NCI-H2227 (cell line): ENCODE data around the gene PHRF1.

ENCODE experiments used
- DNase-seq: peaks from one replicate; lab custom pipeline; 2025; ENCODE audit not compliant: unreplicated experiment; lab: John Stamatoyannopoulos, UW

The PHRF1 gene

DNA sequence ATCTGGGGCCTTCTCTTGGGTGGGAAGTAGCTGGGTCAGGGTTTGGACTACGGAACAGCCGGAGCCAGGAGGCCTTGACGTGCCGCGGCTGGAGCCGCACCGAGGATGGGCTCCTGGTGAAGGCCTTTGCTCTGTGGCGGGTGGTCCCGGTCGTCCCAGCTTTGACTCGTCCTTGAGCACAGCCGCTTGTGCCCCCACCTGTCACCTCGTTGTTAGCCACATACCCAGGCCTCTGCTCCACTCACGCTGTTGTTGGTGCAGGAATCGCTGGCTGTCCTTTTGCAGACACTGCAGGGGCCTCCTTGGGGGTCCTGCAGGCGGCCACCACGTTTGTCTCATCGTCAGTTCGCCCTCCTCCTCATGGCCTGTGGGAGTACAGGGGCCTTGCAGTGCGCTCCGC is 17.1 kb downstream of the PHRF1 start:
- no peak for DNase-seq

DNA sequence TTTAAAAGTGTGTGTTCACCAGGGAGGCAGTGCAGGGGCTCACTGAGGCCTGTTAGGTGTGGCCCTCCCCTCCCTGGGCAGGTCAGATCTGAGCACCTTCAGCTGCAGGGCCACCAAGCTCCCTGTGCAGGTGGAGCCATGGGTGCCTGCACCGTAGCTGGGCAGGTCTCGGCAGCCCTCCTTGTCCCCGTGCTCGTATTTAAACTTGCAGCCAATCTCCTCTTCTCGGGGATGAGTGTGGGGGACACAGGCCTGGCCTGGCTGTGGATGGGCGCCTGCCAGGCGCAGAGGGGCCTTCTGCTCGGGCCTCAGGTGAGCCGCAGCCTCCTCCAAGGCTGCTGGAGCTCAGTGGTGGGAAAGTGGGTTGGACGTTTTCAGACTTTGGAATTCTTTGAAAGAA is 19.1 kb downstream of the PHRF1 start:
- DNase-seq: no peak

DNA sequence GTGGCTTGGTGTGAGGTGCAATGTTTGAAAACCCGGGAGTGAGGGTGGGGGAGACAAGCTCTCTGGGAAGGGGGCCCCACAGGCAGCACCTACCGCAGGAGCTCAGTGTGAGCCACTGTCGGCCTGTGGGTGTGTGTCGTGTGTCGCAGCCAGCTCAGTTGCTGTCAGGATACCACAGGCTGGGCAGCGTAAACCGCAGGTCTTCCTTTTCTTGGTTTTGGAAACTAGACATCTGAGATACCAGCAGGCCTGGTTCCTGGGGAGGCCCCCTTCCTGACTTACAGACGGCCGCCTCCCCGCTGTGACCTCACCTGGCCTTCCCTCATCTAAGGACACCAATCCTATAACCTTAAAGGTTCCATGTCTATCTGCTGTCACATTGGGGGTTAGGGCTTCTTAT is 20.1 kb downstream of the PHRF1 start:
- DNase-seq: no peak

DNA sequence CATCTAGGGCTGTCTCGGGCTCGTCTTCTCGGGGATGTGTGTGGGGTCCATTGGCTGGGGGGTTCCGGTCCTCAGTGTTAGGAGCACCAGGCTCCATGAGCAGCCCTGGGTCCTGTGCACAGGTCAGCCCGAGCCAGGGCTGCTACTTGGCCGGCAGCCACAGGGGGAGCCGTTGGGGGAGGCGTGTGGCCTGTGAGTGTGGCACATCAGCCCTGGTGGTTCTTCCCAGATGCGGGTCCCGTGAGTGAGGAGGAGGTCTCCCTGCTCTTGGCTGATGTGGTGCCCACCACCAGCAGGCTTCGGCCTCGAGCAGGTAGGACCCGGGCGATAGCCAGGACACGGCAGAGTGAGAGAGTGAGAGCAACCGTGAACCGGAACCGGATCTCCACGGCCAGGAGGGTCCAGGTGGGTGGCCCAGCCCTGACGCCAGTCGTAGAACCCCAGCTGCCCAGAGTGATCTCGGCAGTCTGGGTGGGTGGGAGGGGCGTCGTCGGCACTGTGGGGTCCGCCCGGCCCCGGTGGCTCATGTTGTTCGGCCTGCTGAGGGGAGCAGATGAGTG is 21.0 kb downstream of the PHRF1 start:
- no peak for DNase-seq

DNA sequence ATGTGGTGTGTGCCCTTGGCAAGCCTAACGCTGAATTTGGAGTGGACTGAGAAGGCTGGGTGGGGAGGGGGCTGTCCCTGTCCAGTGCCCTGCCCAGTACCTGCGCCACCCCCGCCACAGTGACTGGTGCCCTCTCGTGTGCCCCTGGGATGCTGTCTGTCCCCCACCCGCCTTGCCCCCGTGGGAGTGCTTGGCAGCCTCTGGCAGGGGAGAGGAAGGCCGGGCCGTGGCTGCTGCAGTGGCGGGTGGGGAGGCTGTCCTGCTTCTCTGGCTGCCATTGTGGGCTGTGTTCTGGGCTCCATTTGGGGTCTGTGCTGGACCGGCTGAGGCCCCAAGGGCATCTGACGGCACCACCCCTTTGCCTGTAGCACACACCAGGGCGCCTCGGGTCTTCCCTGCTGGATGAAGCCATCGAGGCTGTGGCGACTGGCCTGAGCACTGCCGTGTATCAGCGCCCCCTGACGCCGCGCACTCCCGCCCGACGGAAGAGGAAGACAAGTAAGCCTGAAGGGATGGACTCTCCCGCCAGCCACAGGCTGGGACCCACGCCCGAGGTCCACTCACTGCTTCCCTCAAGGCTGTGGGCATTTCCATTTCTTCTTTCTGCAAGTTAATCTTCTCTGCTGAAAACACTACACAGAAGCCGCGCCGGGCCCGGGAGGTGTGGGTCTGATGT is 21.9 kb downstream of the PHRF1 start:
- DNase-seq: no peak

DNA sequence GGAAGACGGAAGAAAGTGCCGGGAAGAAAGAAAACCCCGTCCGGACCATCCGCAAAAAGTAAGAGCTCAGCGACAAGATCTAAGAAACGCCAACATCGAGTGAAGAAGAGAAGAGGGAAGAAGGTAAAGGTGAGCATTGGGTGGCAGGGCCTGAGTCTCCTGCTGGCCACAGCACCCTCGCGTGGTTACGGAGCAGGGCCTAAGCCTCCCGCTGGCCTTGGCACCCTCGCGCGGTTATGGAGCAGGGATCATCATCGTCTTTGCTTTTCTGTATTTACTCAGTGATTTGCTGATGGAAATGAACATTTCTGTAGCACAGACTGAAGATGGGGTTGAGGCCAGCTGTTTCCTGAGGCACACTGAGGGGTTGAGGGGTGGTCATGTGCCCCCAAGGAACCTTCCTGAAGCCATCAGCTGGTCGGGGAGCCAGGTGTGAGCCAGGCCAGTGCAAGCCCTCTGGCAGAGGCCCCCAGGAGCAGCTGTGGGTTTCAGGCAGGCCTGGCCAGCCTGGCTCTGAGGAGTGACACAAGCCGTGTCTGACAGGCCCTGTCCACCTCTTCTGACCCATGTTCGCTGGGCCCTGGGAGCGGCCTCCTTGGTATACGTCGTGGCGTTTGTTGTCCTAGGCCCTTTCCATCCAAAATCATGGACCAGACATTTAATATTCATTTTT is 25.4 kb downstream of the PHRF1 start:
- no peak for DNase-seq

DNA sequence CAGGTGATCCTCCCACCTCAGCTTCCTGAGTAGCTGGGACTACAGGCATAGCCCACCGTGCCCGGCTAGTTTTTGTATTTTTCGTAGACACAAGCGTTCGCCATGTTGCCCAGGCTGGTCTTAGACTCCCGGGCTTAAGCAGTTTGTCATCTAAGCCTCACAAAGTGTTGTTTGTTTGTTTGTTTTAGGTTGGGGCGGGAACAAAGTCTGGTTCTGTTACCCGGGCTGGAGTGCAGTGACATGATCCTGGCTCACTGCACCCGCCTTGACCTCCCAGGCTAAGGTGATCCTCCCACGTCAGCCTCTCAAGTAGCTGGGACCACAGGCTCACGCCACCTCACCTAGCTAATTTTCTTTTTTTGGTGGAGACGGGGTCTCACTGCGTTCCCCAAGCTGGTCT is 26.9 kb downstream of the PHRF1 start:
- DNase-seq: no peak

DNA sequence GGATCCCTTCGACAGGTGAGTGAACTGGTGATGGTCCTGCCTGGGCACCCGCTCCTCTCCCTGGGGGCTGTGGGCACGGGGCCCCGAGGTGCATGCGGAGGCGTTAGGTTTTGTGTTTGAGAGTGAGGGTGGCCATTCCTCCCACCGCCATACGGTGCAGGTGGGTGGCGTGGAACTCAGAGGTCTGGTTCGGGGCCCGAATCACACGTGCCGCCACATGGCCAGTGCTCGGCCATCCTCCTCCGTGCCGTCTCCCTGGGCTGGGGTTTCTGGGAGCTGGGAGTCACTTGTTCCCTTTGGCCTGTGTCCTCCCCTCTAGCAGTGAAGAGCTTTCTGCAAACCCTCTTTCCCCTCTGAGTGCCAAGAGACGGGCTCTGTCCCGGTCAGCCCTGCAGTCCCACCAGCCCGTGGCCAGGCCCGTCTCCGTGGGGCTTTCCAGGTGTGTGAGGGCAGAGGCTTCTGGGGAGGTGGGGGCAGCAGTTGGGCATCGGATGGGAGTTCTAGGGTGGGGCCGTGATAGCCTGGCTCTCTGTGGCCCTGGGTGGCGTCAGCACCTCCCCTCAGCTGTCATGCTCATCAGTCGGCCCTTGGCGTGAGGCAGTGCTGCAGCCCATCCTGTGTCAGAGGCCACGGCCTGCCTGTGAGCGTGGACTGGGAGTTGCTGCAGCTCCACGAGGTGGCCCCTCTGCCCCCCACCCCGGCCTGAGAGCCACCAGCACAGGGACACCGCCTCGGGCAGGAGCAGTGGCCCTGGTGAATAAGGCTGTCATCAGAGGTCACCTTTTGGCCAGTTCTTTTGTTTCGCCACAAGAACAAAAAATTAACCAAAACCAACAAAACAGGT is 29.2 kb downstream of the PHRF1 start:
- DNase-seq: no peak

DNA sequence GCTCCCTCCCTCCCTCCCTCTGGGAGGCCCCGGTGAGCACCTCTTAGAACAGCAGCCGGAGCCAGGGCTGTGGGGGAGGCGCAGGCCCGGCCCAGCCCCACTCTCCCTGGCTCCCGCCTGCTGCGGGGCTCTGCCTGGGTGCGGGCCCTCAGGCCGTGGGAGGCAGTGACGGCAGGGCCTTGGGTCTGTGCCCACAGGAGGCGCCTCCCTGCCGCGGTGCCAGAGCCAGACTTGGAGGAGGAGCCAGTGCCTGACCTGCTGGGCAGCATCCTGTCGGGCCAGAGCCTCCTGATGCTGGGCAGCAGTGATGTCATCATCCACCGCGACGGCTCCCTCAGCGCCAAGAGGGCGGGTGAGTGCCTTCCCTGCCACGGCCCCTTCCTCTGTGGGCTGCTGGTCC is 30.0 kb downstream of the PHRF1 start:
- no peak for DNase-seq

DNA sequence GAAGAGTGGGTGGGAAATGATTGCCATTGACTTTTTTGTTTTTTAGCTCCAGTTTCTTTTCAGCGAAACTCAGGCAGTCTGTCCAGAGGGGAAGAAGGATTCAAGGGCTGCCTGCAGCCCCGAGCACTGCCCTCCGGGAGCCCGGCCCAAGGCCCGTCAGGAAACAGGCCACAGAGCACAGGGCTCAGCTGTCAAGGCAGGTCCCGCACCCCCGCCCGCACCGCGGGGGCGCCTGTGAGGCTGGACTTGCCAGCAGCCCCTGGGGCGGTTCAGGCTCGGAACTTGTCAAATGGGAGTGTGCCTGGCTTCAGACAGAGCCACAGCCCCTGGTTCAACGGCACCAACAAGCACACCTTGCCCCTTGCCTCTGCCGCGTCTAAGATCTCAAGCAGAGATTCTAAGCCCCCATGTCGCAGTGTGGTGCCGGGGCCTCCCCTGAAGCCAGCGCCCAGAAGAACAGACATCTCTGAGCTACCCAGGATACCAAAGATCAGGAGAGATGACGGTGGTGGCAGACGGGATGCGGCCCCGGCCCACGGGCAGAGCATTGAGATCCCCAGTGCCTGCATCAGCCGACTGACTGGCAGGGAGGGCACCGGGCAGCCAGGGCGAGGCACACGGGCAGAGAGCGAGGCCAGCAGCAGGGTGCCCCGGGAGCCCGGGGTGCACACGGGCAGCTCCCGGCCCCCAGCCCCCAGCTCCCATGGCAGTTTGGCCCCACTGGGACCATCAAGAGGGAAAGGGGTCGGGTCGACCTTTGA is 30.9 kb downstream of the PHRF1 start:
- no peak for DNase-seq

DNA sequence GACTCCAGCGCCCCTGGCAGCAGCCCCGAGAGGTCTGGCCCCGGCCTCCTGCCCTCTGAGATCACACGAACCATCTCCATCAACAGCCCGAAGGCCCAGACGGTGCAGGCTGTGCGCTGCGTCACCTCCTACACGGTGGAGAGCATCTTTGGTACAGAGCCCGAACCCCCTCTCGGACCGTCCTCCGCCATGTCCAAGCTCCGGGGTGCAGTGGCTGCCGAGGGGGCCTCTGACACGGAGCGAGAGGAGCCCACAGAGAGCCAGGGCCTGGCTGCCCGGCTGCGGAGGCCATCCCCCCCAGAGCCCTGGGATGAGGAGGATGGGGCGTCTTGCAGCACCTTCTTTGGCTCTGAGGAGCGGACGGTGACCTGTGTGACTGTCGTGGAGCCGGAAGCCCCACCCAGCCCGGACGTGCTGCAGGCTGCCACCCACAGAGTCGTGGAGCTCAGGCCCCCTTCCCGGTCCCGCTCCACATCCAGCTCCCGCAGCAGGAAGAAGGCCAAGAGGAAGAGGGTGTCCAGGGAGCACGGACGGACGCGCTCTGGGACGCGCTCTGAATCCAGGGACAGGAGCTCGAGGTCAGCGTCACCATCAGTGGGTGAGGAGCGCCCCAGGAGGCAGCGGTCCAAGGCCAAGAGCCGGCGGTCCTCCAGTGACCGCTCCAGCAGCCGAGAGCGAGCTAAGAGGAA is 31.8 kb downstream of the PHRF1 start:
- DNase-seq: no peak

DNA sequence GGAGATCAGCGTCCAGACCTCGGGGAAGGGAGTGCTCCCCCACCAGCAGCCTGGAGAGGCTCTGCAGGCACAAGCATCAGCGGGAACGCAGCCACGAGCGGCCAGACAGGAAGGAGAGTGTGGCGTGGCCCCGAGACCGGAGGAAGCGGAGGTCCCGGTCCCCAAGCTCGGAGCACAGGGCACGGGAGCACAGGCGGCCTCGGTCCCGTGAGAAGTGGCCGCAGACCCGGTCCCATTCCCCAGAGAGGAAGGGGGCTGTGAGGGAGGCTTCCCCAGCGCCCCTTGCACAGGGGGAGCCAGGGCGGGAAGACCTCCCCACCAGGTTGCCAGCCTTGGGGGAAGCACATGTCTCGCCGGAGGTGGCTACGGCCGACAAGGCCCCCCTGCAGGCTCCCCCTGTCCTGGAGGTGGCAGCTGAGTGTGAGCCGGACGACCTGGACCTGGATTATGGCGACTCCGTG is 32.6 kb downstream of the PHRF1 start:
- no peak for DNase-seq

DNA sequence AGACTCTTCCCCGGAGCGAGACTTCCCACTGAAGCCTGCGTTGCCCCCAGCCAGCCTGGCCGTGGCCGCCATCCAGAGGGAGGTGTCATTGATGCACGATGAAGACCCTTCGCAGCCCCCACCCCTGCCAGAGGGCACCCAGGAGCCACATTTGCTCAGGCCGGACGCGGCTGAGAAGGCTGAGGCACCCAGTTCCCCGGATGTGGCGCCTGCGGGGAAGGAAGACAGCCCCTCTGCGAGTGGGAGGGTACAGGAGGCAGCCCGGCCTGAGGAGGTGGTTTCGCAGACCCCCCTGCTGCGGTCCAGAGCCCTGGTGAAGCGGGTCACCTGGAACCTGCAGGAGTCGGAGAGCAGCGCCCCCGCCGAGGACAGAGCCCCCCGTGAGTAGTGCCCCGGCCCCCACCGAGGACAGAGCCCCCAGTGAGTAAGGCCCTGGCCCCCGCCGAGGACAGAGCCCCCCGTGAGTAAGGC is 33.1 kb downstream of the PHRF1 start:
- DNase-seq: no peak

DNA sequence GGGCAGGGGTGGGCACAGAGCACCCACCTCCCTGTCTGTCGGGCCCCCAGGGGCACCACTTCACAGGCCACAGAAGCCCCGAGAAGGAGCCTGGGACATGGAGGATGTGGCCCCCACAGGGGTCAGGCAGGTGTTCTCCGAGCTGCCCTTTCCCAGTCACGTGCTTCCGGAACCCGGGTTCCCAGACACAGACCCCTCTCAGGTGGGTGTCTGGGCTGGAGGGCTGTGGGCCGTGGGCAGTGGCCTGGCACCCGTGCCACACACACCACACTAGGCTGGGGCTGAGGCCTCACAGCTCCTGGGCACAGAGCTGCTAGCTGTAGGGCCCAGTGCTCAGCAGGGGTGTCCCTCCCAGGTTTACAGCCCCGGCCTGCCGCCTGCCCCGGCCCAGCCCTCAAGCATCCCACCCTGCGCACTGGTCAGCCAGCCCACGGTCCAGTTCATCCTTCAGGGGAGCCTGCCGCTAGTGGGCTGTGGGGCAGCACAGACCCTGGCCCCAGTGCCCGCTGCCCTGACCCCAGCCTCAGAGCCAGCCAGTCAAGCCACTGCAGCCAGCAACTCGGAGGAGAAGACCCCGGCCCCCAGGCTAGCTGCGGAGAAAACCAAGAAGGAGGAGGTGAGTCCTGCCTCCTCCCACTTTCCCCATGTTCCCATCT is 34.0 kb downstream of the PHRF1 start:
- no peak for DNase-seq

DNA sequence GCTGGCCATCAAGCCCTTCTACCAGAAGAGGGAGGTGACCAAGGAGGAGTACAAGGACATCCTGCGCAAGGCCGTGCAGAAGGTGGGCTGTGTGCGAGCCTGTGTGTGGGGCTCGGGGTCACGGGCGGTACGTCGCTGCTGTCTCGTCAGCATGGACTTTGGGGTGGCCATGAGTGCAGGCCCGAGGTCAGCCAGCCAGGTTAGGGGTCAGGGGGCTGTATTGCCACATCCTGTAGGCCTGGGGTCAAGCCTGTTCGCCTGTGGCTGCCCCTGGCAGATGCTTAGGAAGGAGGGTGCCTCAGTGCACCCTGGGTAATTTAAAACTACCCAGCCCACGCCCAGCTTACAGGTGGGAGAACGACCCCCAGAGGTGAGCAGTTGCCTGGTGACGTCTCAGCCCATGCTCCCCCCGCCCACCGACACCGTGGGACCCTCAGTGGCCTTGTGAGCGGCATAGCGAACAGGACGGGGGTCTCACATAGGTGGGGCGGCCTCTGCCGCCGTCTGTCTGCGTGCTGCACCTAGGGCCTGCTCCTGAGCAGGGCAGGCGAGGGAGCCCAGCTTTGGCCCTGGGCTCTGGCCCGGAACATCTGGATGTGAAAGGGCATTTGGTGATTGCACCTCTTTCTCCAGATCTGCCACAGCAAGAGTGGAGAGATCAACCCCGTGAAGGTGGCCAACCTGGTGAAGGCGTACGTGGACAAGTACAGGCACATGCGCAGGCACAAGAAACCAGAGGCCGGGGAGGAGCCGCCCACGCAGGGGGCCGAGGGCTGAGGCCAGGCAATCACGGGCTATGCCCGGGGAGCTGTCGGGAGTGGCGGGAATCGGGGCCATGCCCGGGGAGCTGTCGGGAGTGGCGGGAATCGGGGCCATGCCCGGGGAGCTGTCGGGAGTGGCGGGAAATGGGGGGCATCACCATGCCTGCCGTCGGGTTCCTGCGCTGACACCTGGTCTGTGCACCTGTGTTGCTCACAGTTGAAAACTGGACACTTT is 35.0 kb downstream of the PHRF1 start:
- DNase-seq: no peak

DNA sequence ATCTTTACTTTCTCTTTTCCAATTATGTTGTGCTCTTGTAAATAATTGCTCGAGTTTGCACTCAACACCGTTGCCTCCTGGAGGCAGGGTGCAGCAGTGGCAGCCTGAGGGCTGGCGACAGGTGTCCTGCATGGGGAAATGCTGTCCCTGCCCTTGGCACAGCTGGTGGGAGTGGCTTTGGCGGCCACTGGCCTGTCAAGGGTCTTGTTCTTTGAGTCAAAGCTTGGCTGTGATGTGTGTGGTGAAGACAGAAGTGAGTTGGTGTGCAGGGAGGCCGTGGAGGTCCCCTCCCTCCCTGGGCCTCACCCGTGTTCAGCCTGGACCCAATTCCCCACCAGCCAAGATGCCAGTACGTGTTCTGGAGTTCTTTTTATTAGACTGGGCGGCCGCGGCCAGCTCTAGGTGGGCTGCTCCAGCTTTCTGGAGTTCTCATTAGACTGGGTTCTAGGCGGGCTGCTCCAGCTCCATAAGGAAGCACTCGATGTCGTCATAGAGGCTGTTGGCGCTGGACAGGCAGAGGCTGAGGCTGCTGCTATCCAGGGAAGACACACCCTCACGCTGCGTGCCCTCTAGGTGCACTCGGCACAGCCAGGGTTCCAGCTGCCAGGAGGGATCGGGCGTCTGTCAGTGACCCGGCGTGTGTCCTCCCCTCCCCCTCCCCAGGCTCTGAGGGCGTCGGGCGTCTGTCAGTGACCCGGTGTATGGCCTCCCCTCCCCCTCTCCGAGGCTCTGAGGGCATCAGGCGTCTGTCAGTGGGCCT is 36.1 kb downstream of the PHRF1 start:
- DNase-seq: peak; percentile 28

DNA sequence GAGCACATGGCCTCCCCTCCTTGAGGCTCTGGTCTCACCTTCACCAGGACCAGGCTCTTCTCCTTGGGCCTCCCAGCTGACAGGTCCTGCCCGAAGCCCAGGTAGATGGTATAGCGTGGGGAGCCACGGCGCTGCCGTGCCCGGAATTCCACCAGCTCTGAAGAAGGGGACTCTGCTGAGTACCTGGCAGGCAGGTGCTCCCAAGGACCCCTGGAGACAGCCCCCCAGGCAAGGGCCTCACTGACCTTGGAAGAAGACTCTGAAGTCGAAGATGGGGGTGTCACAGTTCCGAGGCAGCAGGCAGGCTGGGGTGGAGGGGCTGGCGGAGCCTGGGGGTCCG is 36.7 kb downstream of the PHRF1 start:
- no peak for DNase-seq
